Fibroblast of skin of right quadriceps (primary cell): Measurements from ENCODE around the gene USP6NL.
A peak's percentile ranks its signal among the peaks of the same experiment; 100 is the strongest.

Experiments
- DNase-seq: peaks from one replicate; pipeline ENCODE4 v3.0.0-alpha.2; 2013

Gene USP6NL

DNA sequence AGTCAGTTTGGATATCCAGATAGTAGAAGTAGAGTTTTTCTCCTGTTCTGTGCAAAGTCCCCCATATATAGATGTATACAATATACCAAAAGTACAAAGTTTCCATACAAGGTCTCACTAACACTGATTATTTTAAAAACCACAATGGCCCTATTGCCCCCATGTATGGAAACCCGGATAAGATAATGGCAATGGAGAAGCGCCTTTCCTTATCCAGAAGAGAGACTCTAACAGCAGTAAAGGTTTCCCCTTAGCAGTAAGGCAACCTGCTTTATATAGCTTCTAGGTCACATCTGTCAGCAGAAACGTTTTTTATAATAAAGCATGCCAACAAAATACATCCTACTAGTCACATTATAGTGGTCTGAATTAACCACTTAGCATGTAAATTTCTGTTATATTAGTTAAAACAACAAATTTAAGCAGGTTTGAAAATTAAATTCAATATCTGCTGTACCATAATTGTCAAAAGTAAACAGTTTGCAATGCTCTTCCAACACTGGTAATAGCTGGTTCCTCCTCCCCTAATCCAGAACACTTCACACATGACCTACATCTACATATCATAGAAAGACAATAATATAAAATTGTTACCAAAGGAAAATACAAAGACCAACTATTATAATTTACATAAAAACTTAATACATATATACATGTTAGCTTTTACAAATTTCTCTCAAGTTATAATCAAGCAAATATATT, 22.4 kb downstream of the USP6NL start:
- no peak for DNase-seq

DNA sequence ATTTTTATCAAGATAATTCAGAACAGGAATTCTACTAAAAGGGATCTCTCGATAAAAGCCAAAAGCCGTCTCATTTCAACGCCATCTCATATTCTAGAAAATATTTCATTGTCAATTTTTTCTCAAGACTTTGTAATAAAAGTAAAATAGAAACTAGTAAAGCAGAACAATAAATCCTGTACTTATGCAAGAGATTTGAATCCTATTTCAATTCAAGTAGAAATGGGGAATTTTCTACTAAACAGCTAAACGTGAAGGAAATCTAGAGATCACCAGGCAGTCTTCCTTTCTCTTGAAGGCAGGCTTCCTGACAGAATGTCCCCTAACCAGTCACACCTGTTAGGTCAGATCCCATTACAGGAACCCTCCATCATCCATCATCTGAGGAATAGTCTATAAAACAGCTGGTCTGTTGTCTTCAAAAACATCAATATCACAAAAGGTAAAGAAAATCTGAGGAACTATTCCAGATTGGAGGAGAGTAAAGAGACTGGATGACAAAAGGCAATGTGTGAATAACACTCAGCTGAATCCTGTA, 23.7 kb downstream of the USP6NL start:
- DNase-seq: no peak

DNA sequence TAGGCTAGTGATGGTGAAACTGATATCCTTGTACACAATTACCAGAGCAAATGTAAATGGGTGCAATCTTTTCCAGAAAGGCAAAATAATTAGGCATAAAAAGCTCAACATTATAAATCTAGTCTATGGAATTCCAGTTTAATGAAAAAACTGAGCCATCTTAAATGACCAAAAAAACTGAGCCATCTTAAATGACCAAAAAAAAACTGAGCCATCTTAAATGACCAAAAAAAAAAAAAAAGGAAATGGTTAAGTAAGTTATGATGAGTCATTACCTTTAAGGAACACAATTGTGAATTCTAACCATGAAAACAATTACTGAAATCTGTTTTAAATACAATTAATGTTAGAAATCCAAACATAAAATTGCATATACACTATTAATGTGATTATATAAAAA, 25.3 kb downstream of the USP6NL start:
- DNase-seq: peak; percentile 4

DNA sequence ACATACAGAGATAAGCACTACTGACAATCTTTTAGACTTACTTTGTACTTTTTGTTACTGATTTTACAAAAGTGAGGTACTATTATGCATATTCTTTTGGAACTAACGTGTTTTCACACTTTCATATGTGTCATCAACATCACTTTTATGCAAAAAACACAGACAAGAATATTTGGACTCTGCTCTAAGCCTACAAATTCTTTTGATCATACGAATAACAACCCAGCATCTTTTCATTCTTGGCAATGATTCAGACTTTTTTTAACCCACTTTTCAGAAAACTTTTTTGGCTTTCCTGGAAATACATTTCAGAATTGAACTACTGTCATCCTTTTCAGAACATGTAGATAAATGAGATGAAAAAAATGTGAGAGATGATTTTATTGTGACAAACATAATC, 30.2 kb downstream of the USP6NL start:
- peak; percentile 7 for DNase-seq

DNA sequence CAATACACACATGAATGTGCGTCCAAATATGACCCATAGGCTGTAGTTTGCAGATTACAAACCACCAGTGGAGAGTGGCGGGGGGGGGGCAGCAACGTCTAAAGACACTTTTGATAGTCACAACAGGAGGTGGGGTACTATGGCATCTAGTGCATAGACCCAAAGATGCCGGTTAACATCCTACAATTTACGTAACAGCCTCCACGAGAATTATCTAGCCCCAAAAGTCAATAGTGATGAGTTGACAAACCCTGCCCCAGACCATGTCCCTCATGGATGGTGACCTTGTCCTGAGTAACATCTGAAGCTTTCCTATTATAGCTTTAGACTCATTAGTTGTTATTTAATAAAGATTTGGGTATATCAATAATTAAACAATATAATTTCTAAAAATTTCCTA, 31.6 kb downstream of the USP6NL start:
- no peak for DNase-seq

DNA sequence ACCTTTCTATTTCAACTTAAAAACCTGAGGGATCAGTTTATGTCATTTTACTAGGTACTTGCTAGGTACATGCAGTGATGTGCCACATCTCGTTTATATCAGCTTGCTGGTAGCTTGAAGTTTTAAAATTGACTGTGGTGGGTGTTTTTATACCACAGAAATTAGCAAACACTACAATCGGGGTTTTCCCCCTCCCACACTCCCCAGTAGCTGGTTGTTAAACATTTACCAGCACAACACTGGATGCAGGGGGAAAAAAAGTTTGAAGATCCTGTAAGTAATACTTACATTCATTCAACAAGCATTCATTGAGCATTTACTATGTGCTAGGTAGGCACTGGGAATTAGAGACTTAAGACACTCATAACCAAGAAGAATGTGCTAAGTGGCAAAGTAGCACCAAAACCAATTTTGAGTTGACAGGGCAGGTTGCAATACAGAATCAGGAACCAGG, 32.6 kb downstream of the USP6NL start:
- DNase-seq: no peak

DNA sequence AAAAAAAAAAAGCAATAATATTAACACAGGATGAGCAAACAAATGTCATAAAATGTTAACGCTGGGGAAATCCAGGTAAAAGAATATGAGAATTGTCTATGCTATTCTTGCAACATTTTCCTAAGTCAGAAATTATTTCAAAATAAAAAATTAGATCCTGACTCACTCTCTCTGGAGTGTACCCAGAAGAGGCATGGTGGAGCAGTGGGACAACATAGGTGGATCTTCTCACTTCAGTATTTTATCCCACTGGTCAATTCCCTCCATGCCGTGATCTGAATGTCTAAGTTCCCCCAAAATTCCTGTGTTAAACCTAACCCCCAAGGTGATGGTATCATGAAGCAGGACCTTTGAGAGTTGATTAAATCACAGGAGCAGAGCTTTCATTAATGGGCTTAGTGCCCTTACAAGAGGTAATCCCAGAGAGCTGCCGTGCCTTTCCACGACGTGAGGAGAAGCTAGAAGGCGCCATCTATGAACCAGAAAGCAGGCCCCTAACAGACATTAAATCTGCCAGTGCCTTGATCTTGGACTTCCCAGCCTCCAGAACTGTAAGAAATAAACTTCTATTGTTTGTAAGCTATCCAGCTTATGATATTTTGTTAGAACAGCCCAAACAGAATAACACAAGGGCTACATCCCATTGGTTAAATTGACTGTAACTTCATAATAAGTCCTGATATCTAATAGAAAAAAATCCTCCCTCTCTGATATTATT, 35.2 kb downstream of the USP6NL start:
- no peak for DNase-seq

DNA sequence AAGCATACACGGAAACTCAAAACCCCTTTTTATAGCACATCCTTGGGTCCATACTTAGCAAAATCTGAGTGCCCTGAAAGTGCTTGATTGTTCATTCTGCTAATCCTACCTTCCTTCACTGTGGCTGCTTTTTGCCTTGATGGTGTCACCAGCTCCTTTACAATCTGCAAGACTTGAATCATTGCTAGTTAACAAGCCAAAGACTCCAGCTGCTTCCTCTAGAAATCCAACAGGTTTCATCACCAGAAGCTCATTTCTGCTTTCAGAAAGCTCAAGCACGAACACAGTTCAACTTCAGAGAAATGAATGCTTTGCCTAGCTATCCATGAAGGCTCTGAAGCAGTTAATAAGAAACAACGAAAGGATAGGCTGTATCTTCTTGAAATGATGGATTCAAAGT, 38.0 kb downstream of the USP6NL start:
- peak; percentile 33 for DNase-seq

DNA sequence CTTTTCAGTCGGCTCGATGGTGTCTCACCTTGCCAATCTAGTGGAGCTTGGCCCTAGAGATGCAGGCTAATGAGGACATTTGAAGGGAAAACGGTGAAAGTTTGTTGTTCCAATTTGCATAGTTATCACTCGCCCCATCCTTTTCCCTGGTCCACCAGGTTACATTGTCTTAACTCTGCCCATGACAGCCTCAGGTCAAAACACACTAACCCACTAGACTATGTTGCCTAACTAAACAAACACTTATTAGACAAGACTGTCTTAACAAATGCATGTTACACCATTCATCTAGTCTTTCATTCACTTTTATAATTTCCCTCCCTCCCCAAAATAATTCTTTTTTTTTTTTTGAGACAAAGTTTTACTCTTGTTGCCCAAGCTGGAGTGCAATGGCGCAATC, 40.7 kb downstream of the USP6NL start:
- DNase-seq: no peak

DNA sequence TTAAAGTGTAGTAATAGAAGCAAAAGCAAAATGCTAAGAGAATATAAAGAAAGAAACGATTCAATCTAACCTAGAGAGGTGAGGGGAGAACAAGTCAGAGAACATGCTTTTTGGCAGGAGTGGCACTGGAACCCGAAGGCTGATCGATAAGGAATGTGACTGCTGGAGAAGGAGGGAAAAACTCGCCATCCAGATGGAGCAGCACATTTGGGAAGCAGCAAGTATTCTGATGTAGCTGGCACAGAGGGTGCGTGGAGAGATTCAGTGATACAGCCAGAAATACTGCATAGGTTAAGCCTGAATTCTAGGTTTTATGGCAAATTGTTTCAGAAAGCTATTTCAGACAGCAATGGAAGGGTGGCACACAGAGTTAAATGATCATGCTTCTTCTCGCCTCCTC, 42.0 kb downstream of the USP6NL start:
- no peak for DNase-seq

DNA sequence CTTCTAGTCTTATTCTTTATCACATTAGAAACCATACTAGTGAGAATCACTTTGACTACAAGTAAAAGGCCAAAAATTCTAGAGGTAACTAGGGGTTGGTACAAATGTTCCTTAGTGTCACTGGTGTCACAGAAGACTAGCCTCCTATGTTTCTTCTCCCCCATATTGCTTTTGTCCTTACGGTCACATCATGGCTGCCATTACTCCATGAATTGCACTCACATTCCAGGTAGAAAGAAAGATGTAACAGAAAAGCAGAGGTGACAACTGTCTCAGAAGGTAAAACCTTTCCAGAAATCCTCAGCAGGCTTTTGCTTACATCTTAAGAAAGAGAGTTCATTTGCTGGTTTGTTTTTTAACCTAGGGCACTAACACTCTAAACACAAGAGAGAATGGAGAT, 42.9 kb downstream of the USP6NL start:
- no peak for DNase-seq

DNA sequence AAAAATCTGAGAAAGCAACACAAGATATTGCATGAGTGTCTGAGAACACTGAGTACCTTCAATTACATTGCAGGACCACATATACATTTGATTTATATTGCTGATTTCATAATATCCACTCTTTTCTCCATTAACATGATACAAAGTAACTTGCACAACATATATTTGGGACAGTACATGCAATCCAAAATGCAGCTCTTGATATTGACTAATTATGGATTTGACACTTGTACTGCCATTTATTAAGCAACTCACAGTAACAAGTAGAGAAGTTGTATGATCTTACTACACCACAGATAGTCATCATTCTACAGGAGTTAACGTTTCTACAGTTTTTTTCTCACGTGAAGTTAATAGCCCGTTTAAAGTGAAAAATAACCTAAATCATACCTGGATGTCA, 46.7 kb downstream of the USP6NL start:
- no peak for DNase-seq

DNA sequence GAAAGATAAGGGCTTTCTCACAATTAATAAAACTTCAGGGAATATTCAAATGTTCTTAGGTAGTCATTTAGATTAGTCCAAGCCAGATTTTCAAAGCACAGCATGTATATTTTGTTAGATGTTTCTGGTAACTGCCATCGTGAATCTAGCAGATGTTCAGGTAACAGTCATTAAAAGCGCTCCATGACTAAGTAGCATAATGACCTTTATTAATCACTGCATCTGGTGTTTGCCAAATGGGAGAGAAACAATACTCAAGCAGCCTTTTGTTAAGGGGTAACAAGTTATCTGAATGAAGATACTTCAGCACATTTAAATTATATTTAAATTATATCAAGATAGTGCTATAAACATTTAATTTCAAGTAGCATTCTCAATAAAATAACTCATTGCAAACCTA, 47.5 kb downstream of the USP6NL start:
- no peak for DNase-seq

DNA sequence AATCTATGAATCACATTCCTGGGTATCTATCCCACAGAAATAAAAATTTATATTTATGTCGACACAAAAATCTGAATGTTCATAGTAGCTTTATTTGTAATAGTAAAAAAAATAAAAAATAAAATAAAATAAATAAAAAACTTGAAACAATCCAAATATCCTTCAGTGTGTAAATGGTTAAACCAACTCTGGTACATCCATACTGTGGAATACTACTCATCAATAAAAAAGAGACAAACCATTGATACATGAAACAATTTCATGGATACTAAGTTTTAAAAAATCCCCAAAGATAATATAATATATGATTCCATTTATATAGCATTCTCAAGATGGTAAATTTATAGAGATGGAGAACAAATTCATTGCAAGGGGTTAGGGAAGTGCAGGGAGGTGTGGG, 48.6 kb downstream of the USP6NL start:
- DNase-seq: no peak

DNA sequence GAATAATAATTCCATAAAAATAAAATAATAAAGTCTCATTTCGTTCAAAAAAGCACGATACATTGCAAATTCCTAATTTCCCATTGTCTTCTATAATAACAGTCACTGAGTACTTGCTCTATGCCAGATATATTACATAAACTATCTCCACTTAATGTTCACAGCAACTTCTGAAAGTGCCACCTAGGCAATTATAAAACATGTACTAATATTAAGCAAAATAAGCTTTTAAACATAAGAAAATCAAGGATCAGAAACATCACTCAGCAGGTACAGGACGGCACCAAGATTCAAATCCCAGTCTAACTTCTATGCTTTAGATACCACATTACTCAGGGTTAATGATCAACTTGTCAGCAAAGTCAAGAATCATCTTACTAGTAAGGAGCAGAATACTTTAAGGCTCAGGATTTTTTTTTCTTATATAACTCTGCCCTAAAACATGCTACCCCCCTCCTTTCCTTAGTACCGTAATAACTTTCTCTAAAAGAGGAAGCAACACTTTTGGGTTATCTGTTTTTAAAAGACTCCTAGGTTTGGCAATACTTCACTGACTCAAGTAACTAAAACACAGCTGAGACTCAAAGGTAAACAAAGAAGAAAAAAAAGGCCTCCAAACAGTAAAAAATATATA, 51.3 kb downstream of the USP6NL start:
- no peak for DNase-seq

DNA sequence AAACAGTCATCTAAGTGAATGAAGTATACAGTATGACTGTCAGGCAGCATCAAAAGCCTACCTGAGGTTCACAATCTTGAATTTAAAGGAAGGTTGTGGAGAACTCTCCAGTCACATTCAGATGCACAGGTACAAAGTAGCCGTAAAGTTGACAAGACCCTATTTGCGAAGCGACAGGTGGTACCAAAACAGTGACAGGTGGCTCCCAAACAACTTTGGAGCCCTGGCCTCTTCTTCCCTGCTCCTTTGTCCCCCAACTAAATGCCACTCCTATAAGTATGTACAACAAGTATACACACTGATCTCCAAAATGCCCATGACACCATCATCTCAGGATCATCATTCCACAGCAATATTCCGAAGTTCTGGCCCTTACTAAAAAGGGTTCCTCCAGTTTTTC, 53.5 kb downstream of the USP6NL start:
- no peak for DNase-seq

DNA sequence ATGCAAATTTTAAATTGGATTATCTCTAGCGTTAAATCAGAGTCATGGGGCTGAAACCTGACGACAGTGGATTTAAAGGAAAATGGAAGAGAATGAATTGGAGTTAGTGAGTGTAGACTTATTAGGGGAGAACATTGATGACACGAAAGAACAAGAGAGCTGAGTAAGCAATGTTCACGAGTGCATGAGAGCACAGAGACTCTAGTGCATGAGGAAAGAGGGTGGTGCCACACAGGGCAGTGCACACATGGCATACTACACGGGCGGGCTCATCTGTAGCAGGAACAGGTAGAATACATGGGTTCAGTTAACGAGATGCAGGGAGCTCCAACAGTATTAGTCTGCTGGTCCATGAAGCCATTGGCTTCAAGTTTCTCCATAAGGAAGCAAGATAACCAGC, 53.9 kb downstream of the USP6NL start:
- DNase-seq: no peak

DNA sequence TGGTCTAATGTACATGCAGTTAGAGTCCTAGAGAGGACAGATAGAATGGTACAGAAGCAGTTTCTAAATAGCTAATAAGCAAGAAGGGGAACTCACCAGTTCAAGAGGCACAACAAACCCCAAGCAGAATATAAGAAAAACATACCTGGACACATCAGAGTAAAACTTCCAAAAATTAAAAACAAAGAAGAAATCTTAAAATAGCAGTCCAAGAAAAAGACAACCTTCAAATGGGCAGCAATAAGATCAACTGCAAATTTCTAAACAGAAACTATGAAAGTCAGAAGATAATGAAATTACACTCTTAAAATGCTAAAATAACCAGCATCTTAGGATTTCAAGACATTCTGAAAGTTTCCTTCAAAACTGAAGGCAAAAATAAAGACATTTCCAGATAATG, 55.9 kb downstream of the USP6NL start:
- DNase-seq: no peak

DNA sequence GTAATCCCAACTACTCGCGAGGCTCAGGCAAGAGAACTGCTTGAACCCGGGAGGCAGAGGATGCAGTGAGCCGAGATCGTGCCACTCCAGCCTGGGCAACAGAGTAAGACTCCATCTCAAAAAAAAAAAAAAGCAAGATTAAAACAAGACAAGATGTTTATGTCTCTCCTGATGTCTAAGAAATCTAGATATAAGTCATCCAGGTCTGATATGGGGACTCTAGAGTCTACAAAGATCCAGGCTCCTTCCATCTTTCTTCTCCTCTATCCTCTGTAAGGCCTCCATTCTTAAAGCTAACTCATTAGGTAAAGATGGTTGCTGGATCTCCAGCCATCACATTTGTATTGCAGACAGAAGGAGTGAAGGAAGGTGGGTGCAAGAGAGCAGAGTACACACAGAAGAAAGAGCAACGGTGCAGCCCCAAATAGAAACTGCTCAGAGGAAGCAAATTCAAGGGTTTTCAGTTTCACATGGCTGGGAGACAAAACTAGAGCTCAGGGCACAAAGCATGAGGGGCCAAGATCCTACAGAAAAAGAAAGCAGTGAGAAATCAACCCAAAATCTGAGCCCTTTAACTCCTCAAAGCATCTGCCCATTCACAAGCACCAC, 57.6 kb downstream of the USP6NL start:
- DNase-seq: no peak

DNA sequence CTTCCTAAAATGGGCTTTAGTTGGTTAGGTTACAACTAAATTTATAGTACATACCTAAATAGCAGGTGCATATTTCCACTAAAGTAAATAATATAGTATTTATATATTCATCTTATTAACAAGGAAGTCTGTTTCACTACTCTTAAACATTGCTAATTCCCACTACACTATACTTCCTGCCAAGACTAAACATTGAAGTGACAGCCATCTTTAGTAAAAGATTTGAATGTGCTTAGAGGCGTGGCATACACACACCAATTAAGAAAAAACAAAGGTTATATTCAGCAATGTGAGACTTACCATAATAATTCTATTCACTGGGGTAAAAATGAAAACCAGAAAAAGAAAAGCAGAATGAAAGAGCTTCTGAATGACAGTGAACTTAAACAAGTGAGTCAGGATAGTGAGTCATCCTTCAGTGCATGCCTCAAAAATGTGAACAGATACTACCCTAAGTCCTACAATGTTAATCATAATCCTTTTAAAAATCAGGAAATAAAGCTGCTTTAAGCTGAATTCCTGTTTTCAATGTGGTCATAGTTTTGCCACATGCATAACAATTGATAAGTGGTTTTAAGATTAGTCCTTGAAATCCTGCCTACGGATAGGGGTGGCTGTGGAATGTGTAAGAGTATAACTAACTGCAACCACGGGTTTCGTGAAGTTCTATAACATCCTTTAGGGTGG, 59.4 kb downstream of the USP6NL start:
- DNase-seq: peak; percentile 92

DNA sequence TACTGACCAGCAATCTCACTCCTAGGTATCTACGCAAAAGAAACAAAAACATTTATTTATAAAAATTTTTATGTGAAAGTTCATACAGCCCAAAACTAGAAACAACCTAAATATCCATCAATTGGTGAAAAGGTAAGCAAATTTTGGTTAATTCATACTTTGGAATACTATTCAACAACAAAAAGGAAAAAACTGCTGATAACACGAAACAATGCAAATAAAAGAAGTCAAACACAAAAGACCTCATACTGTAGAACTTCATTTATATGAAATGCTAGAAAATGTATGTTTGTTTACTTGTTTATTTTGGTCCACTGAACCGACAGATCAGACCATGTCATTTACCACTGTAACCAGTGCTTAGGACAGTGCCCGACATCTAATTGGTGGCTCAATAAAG, 60.3 kb downstream of the USP6NL start:
- DNase-seq: no peak

DNA sequence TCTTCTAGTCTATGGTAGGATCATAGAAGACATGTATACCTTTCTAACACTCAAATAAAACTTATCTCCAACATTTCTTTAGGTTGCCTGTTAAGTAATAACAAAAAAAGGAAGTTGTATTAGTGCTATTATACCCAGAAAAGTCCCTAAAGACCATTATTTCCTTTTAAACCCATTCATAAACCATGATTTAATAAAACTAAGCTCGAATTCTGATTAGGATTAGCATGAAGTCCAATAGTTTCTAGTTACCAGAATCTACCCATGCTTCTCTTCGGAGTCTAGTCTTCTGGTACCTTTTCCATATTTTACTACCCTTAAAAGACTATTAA, 62.7 kb downstream of the USP6NL start:
- DNase-seq: no peak
